Left ventricle myocardium inferior (tissue), 1 donor: ENCODE results near the gene PDCD1LG2. TPM values are rescaled to one million over a fixed set of nuclear protein-coding genes. Genes with fewer than 3 reads are reported as not detected.
A peak's percentile ranks its signal among the peaks of the same experiment; 100 is the strongest.
"Not testable (repeated sequence)": the region's sequence is repeated elsewhere in the genome, so short reads cannot be mapped to it uniquely, and the experiment has no call there.

ENCODE experiments used
- DNase-seq: peaks from one replicate; pipeline ENCODE4 v3.0.0-alpha.2; 2020
- H3K27ac ChIP-seq: fragments of 200-600 bp; replicated peaks from 2 replicates; pipeline ENCODE4 v1.8.0; 2021
- H3K27me3 ChIP-seq: fragments of 200-600 bp; 2 replicates; pipeline ENCODE4 v1.8.0; 2021; ENCODE audit warnings: low read depth
- H3K36me3 ChIP-seq: fragments of 200-600 bp; 2 replicates; pipeline ENCODE4 v1.8.0; 2021
- H3K4me1 ChIP-seq: fragments of 200-600 bp; 2 replicates; pipeline ENCODE4 v1.8.0; 2021
- H3K4me3 ChIP-seq: fragments of 200-600 bp; 2 replicates; pipeline ENCODE4 v1.8.0; 2021; ENCODE audit warnings: mild to moderate bottlenecking, moderate library complexity
- H3K9me3 ChIP-seq: fragments of 200-600 bp; replicated peaks from 2 replicates; pipeline ENCODE4 v1.8.0; 2021
- intact Hi-C: fragments of 100-400 bp; cut with micrococcal nuclease; formaldehyde crosslinking; loops from one replicate; pipeline ENCODE4 v1.11.0; 2022
- total RNA-seq: library from RNA; stranded (reverse); fragmentation: NEBNext Ultra II Directional; extraction: Animal tissue kit (Norgen Biotek cat#: 25700); gene quantifications from one replicate; pipeline ENCODE4 v1.2.1, GENCODE V29; 2021
- TF ChIP-seq, protein P1 (sequence below): fragments of 200-600 bp; IDR thresholded peaks from 2 replicates; pipeline ENCODE4 v1.8.0; 2021; ENCODE audit warnings: antibody characterized with exemption, mild to moderate bottlenecking, borderline replicate concordance
- donor health status: DM: no; HTN: yes; CAD: no; lungs with severe emphysema.

The PDCD1LG2 gene
- total RNA-seq, 1 donor from 2014 or later, result 2.0 TPM

- Histone ChIP-seq H3K27ac (no peak overlapping the region), H3K27me3 (no peaks in the 10 kb centered on the region), H3K4me3 (no peak overlapping the region), H3K9me3 (no peaks in the 10 kb centered on the region), H3K36me3 (no peaks in the 10 kb centered on the region), H3K4me1 (no peaks in the 10 kb centered on the region)
- TF ChIP-seq, protein P1, sequence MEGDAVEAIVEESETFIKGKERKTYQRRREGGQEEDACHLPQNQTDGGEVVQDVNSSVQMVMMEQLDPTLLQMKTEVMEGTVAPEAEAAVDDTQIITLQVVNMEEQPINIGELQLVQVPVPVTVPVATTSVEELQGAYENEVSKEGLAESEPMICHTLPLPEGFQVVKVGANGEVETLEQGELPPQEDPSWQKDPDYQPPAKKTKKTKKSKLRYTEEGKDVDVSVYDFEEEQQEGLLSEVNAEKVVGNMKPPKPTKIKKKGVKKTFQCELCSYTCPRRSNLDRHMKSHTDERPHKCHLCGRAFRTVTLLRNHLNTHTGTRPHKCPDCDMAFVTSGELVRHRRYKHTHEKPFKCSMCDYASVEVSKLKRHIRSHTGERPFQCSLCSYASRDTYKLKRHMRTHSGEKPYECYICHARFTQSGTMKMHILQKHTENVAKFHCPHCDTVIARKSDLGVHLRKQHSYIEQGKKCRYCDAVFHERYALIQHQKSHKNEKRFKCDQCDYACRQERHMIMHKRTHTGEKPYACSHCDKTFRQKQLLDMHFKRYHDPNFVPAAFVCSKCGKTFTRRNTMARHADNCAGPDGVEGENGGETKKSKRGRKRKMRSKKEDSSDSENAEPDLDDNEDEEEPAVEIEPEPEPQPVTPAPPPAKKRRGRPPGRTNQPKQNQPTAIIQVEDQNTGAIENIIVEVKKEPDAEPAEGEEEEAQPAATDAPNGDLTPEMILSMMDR, result no peak
- intact Hi-C loops, result no loop called here
- no peak for DNase-seq
Observed at GRCh38 chr9:5489630-5490490, 20.5 kb upstream of the PDCD1LG2 start.

- H3K27ac ChIP-seq, result no peak overlapping the region
- intact Hi-C loops, result no loop called here
- no peak for DNase-seq
Observed at GRCh38 chr9:5492965-5493678, 17.2 kb upstream of the PDCD1LG2 start.

GRCh38 chr9:5493679-5494511 lies 16.4 kb upstream of the PDCD1LG2 start:
- Histone ChIP-seq H3K4me3 (no peak overlapping the region), H3K27me3 (no peaks in the 10 kb centered on the region), H3K9me3 (no peaks in the 10 kb centered on the region), H3K4me1 (no peaks in the 10 kb centered on the region), H3K36me3 (no peaks in the 10 kb centered on the region), H3K27ac (peak overlapping the region; percentile 18)
- intact Hi-C loops, result no loop called here
- TF ChIP-seq, protein P1, result no peak
- peak; percentile 25 for DNase-seq

More at GRCh38 chr9:5492965-5493678, 17.2 kb upstream of the PDCD1LG2 start:
- Histone ChIP-seq H3K27me3 (no peaks in the 10 kb centered on the region), H3K4me3 (no peak overlapping the region), H3K4me1 (no peaks in the 10 kb centered on the region), H3K9me3 (no peaks in the 10 kb centered on the region), H3K36me3 (no peaks in the 10 kb centered on the region)
- TF ChIP-seq, protein P1, result no peak

DNA sequence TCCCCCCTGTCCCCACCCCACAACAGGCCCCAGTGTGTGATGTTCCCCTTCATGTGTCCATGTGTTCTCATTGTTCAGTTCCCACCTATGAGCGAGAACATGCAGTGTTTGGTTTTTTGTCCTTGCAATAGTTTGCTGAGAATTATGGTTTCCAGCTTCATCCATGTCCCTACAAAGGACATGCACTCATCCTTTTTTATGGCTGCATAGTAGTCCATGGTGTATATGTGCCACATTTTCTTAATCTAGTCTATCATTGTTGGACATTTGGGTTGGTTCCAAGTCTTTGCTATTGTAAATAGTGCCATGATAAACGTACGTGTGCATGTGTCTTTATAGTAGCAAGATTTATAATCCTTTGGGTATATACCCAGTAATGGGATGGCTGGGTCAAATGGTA lies 15.6 kb upstream of the PDCD1LG2 start:
- H3K4me1 ChIP-seq, intact Hi-C loops, DNase-seq, H3K4me3 ChIP-seq, H3K9me3 ChIP-seq, H3K27me3 ChIP-seq, H3K27ac ChIP-seq, H3K36me3 ChIP-seq: not testable (repeated sequence)

DNA sequence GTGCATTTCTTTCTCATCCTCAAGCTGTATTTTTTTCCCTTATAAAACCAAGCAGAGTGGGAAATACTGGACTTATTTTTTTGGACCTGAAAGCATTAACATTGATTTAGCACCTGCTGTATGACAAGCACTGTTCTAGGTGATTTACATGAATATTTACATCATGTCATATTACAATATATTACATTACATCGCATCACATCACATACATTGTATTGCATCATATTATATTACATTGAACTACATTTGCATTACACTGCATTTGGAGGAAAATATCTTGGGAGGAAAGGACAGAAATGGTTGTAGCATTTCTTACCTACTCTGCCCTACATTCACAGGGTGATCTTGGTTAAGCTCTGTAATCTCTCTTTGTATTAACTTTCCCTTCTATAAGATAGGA lies 11.2 kb upstream of the PDCD1LG2 start:
- Histone ChIP-seq H3K4me3 (no peak overlapping the region), H3K4me1 (peaks cover 40% of the 10 kb centered on the region), H3K9me3 (peaks cover 10% of the 10 kb centered on the region), H3K36me3 (no peaks in the 10 kb centered on the region), H3K27me3 (no peaks in the 10 kb centered on the region), H3K27ac (peak overlapping the region; percentile 93)
- DNase-seq, result no peak
- TF ChIP-seq, protein P1, result no peak
- intact Hi-C loops, result no loop called here
